CD4-positive, alpha-beta memory T cell (primary cell): ENCODE data around the gene CCDC85B. TPM values are rescaled to one million over a fixed set of nuclear protein-coding genes. Genes with fewer than 3 reads are reported as not detected.

Experiments used
- CTCF ChIA-PET: fragments of 350-600 bp; sonication (Branson Sonifier 250); formaldehyde crosslinking; loops from one replicate; lab custom pipeline; 2021; ENCODE audit warnings: inconsistent platforms; ENCODE audit not compliant: partially characterized antibody; lab: Charles Lee
- POLR2A ChIA-PET: fragments of 350-600 bp; sonication (Branson Sonifier 250); formaldehyde crosslinking; loops from one replicate; lab custom pipeline; 2021; ENCODE audit not compliant: partially characterized antibody; lab: Charles Lee
- DNase-seq, 5 donors: peaks; one replicate each; pipeline versions ENCODE4 v3.0.0 to v3.0.0-alpha.2; 2020 to 2022; ENCODE audit warnings: mixed read lengths in 1 of 5
- H3K27ac ChIP-seq: one replicate; pipeline ENCODE4 v1.7.0; 2013; ENCODE audit warnings: low read depth, low read length
- H3K27me3 ChIP-seq: 2 replicates; pipeline ENCODE4 v1.7.0; 2013; ENCODE audit warnings: mild to moderate bottlenecking, low read length, moderate library complexity; ENCODE audit not compliant: insufficient read depth
- H3K36me3 ChIP-seq: 2 replicates; pipeline ENCODE4 v1.7.0; 2013; ENCODE audit warnings: mild to moderate bottlenecking, low read length, moderate library complexity; ENCODE audit not compliant: insufficient read depth
- H3K4me1 ChIP-seq: 2 replicates; pipeline ENCODE4 v1.7.0; 2013; ENCODE audit warnings: mild to moderate bottlenecking, low read length, moderate library complexity; ENCODE audit not compliant: insufficient read depth
- H3K4me3 ChIP-seq, 2 donors: one replicate each; pipeline ENCODE4 v1.7.0; 2013; ENCODE audit warnings: low read length in 2 of 2, mild to moderate bottlenecking in 1 of 2
- H3K9me3 ChIP-seq, 2 donors: one replicate each; pipeline ENCODE4 v1.7.0; 2013; ENCODE audit warnings: low read length in 2 of 2, control low read depth in 1 of 2; ENCODE audit not compliant: control insufficient read depth in 1 of 2
- H3K27ac Mint-ChIP-seq, 7 donors: one replicate each; pipeline ENCODE4 v1.8.0; 2020 to 2021; ENCODE audit warnings: mixed read lengths in 7 of 7, mild to moderate bottlenecking in 6 of 7, inconsistent platforms in 3 of 7, moderate library complexity in 3 of 7
- H3K27me3 Mint-ChIP-seq, 2 donors: one replicate each; pipeline ENCODE4 v1.8.0; 2020 to 2021; ENCODE audit warnings: mixed read lengths in 2 of 2
- H3K36me3 Mint-ChIP-seq, 2 donors: one replicate each; pipeline ENCODE4 v1.8.0; 2020 to 2021; ENCODE audit warnings: mixed read lengths in 2 of 2, inconsistent platforms in 1 of 2, mild to moderate bottlenecking in 1 of 2
- H3K4me1 Mint-ChIP-seq, 4 donors: one replicate each; pipeline ENCODE4 v1.8.0; 2020 to 2021; ENCODE audit warnings: mixed read lengths in 4 of 4, mild to moderate bottlenecking in 1 of 4
- H3K4me3 Mint-ChIP-seq, 8 donors: one replicate each; pipeline ENCODE4 v1.8.0; 2020 to 2021; ENCODE audit warnings: mixed read lengths in 8 of 8, mild to moderate bottlenecking in 7 of 8, moderate library complexity in 6 of 8, inconsistent platforms in 3 of 8
- H3K9me3 Mint-ChIP-seq, 8 donors: one replicate each; pipeline ENCODE4 v1.8.0; 2020 to 2021; ENCODE audit warnings: mixed read lengths in 8 of 8, mild to moderate bottlenecking in 5 of 8, inconsistent platforms in 3 of 8, moderate library complexity in 1 of 8
- intact Hi-C: fragments of 100-400 bp; cut with micrococcal nuclease; formaldehyde crosslinking; loops from one replicate; pipeline ENCODE4 v1.15.1; 2023
- polyA plus RNA-seq, 2 donors: library from polyadenylated mRNA; unstranded; fragments of 300-500 nt; fragmentation: Illumina TruSeq; gene quantifications; one replicate each; pipeline ENCODE4 v1.2.3, GENCODE V29; 2021
- total RNA-seq, 2 experiments: library from RNA; stranded (reverse); gene quantifications; one replicate each; pipeline ENCODE4 v1.2.3, GENCODE V29; 2021

The CCDC85B gene
- total and polyA plus RNA-seq, 4 experiments from 2014 or later: 22.9 to 68.3 (median 42.5) TPM

DNA sequence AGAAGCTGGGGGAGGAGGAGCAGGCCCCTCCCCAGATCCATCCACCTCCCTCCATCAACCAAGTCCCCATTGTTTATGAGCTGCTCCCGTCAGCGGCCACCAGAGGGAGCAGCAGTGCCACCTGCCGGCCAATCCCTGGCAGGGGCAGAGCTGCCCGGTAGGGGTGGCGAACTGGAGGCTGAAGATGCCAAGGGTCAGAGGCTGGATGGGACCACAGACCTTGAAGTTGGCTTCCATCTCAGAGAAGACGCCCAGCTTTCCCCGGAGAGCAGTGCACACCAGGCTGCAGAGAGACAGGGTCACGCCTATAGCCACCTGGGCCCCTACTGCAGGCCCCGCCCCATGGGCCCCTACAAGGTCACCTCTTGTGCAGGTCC is 5.8 kb upstream of the CCDC85B start:
- peaks cover 12% of the 10 kb centered on the region for H3K36me3 ChIP-seq
- intact Hi-C loops: loop anchor here (1.0 kb wide), 2 partner anchors 24 to 105 kb away; partner anchors contain the start of gene MUS81
- H3K27me3 Mint-ChIP-seq: no peaks in the 10 kb centered on the region
- peak overlapping the region in 4 of 8 donors; percentile 13 to 81 (median 56) for H3K4me3 Mint-ChIP-seq
- DNase-seq: peak; percentile 78 to 83 (median 80)
- peak overlapping the region; percentile 64 to 92 (median 88) for H3K27ac Mint-ChIP-seq
- no peak overlapping the region for H3K4me3 ChIP-seq
- CTCF ChIA-PET: interaction anchor here (0.8 to 15.3 kb wide), 52 partner anchors 9 to 272 kb away, joined by 3 to 281 read pairs (median 6); partner anchors contain the start of genes AP5B1, BANF1, C11orf68 and CFL1
- H3K4me1 ChIP-seq: peaks cover 54% of the 10 kb centered on the region
- peaks cover 0 to 1% (median 0%) of the 10 kb centered on the region in 8 donors for H3K9me3 Mint-ChIP-seq
- POLR2A ChIA-PET: interaction anchor here (0.7 to 17.4 kb wide), 18 partner anchors 9 to 175 kb away, joined by 3 to 435 read pairs (median 6); partner anchors contain the start of genes BANF1, C11orf68, CFL1 and DRAP1
- H3K27ac ChIP-seq: no peak overlapping the region
- H3K9me3 ChIP-seq: no peaks in the 10 kb centered on the region
- peaks cover 26 to 71% (median 43%) of the 10 kb centered on the region in 4 donors for H3K4me1 Mint-ChIP-seq
- H3K36me3 Mint-ChIP-seq: peaks cover 4 to 39% of the 10 kb centered on the region in 2 donors
- H3K27me3 ChIP-seq: no peaks in the 10 kb centered on the region

DNA sequence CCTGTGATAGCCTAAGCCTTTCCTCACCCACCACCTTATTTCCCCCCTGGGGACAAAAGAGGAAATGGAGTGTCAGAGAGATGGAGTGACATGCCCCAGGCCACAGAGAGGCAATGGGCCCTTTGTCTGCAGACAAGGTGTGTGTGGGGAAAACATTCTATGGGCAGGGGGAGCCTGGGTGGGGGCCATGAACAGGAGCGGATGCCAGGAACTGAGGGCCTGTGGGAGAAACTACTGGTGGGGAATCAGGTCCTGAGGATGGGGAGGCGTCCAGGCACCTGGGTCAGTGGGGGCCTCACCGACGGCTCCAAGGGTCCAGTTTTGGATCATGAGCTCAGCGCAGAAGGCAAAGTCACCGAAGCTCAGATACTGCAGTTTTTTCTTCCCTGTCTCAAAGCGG is 5.2 kb upstream of the CCDC85B start:
- H3K36me3 ChIP-seq: peaks cover 12% of the 10 kb centered on the region
- Mint-ChIP-seq H3K36me3 (peaks cover 4 to 40% of the 10 kb centered on the region in 2 donors), H3K4me3 (no peak overlapping the region), H3K27ac (peak overlapping the region in 5 of 7 donors; percentile 60 to 92 (median 62)), H3K4me1 (peaks cover 30 to 71% (median 47%) of the 10 kb centered on the region in 4 donors), H3K27me3 (no peaks in the 10 kb centered on the region), H3K9me3 (peaks cover 0 to 1% (median 0%) of the 10 kb centered on the region in 8 donors)
- ChIA-PET POLR2A (interaction anchor here (0.7 to 17.4 kb wide), 17 partner anchors 12 to 175 kb away, joined by 3 to 435 read pairs (median 5); partner anchors contain the start of genes BANF1, C11orf68, CFL1 and DRAP1), CTCF (interaction anchor here (0.8 to 15.3 kb wide), 48 partner anchors 9 to 273 kb away, joined by 3 to 281 read pairs (median 7); partner anchors contain the start of genes AP5B1, BANF1, C11orf68 and CFL1)
- DNase-seq: no peak
- H3K4me3 ChIP-seq: no peak overlapping the region
- intact Hi-C loops: no loop called here
- H3K27me3 ChIP-seq: no peaks in the 10 kb centered on the region
- peaks cover 54% of the 10 kb centered on the region for H3K4me1 ChIP-seq
- H3K27ac ChIP-seq: no peak overlapping the region
- H3K9me3 ChIP-seq: no peaks in the 10 kb centered on the region

DNA sequence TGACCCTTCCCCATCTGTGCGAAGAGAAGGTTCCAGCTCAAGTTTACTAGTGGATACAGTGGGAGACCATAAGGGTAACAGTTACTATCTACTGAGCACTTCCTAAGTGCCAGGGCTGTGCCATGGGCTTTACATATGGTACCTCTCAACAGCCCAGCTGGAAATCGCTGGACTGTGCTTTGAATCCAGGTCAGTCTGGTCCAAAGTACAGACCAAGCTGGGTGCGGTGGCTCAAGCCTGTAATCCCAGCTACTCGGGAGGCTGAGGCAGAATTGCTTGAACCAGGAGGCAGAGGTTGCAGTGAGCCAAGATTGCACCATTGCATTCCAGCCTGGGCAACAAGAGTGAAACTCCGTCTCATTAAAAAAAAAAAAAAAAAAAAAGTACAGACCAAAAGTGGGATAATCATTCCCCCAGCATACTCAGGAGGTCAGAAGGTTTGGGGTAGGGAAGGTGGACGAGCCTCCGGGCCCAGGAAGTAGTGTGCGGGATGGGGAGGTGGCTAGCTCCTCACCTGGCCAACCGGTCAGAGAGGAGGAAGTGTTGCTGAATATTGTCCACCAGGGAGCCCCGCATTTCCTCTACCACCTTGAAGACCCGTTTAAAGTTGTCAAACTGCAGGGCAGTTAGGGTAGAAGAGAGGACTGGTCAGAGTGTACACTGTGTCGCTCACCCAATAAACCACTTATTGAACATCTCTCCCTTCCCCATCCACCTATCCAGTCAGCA is 4.5 kb upstream of the CCDC85B start:
- peak overlapping the region in 4 of 7 donors; percentile 57 to 99 (median 86) for H3K27ac Mint-ChIP-seq
- H3K9me3 ChIP-seq: no peaks in the 10 kb centered on the region
- H3K4me1 ChIP-seq: peaks cover 47% of the 10 kb centered on the region
- H3K4me3 ChIP-seq: no peak overlapping the region
- H3K9me3 Mint-ChIP-seq: peaks cover 0 to 1% (median 0%) of the 10 kb centered on the region in 8 donors
- H3K27ac ChIP-seq: no peak overlapping the region
- ChIA-PET POLR2A (interaction anchor here (0.7 to 17.4 kb wide), 10 partner anchors 15 to 136 kb away, joined by 3 to 435 read pairs (median 6); partner anchors contain the start of genes BANF1, C11orf68, CFL1 and DRAP1), CTCF (interaction anchor here (0.6 to 15.3 kb wide), 36 partner anchors 10 to 271 kb away, joined by 3 to 281 read pairs (median 8); partner anchors contain the start of genes BANF1, C11orf68, CFL1 and FOSL1)
- H3K4me3 Mint-ChIP-seq: peak overlapping the region in 3 of 8 donors; percentile 7 to 23 (median 17)
- H3K4me1 Mint-ChIP-seq: peaks cover 24 to 69% (median 43%) of the 10 kb centered on the region in 4 donors
- no peaks in the 10 kb centered on the region for H3K27me3 ChIP-seq
- H3K36me3 Mint-ChIP-seq: peaks cover 4 to 42% of the 10 kb centered on the region in 2 donors
- H3K27me3 Mint-ChIP-seq: no peaks in the 10 kb centered on the region
- DNase-seq: no peak
- intact Hi-C loops: no loop called here
- peaks cover 12% of the 10 kb centered on the region for H3K36me3 ChIP-seq

DNA sequence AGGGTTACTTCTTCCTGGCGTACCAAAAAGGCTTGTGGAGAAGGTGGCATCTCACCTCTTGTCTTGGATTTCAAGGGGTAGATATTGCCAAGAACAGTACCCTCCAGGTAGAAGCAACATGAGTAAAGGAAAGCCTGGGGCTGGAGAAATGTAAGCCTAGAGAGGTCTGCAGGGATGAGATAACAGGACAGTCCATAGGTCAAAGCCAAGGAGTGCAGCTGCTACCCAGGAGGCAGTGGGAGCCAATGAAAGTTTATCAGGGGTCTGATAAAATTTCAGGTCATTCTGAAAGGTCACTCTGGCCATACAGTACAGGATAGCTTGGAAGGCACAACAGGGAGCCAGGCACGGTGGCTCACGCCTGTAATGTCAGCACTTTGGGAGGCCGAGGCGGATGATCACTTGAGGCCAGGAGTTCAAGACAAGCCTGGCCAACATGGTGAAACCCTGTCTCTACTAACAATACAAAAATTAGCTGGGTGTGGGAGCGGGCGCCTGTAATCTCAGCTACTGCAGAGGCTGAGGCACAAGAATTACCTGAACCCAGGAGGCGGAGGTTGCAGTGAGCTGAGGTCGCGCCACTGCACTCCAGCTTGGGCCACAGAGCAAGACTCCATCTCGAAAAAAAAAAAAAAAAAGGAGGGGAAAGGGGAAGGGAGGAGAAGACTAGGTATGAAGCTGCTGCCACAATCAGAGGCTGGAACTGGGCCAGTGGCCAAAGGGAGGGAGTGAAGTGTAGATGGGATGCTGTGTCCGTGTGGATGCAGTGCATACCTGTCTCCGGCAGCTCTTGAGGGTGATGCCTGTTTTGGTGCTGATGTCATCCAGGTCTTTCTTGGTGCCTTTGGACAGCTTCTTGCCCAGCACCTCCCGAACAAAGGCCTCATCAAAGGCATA is 3.4 kb upstream of the CCDC85B start:
- H3K27ac ChIP-seq: peak overlapping the region; percentile 86
- POLR2A ChIA-PET: interaction anchor here (0.7 to 17.4 kb wide), 12 partner anchors 10 to 171 kb away, joined by 3 to 435 read pairs (median 26); partner anchors contain the start of genes BANF1, C11orf68, CFL1 and DRAP1
- intact Hi-C loops: no loop called here
- Mint-ChIP-seq H3K27me3 (no peaks in the 10 kb centered on the region), H3K9me3 (peaks cover 0 to 1% (median 0%) of the 10 kb centered on the region in 8 donors), H3K4me1 (peaks cover 26 to 64% (median 45%) of the 10 kb centered on the region in 4 donors), H3K4me3 (peak overlapping the region; percentile 86 to 97 (median 91)), H3K27ac (peak overlapping the region; percentile 95 to 100 (median 99)), H3K36me3 (peaks cover 4 to 40% of the 10 kb centered on the region in 2 donors)
- H3K27me3 ChIP-seq: no peaks in the 10 kb centered on the region
- no peak for DNase-seq
- CTCF ChIA-PET: interaction anchor here (0.9 to 15.3 kb wide), 26 partner anchors 11 to 443 kb away, joined by 3 to 281 read pairs (median 4); partner anchors contain the start of genes BANF1, C11orf68, CFL1 and EIF1AD
- peaks cover 51% of the 10 kb centered on the region for H3K4me1 ChIP-seq
- peaks cover 12% of the 10 kb centered on the region for H3K36me3 ChIP-seq
- H3K4me3 ChIP-seq: peak overlapping the region; percentile 79 to 83
- H3K9me3 ChIP-seq: no peaks in the 10 kb centered on the region

DNA sequence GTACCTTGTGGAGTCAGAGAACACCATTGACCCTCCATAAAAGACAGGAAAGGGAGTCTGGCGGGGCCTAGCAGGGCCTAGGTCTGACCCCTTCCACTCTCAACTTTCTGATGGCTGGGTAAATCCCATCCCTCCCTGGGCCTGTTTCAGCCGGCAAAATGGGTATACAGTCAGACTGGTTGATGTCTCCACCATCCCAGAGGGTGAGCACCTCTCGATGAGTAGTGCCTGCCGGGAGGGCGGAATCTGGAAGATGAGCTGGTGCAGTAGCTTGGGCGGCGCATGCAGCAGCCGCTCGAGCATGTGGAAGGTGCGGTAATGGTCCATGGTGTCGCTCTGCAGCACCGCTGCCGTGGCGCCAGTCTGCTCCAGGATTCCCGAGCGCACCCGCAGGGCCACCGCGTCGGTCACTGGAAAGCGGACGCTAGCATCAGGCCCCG is 2.7 kb upstream of the CCDC85B start:
- Histone ChIP-seq H3K36me3 (peaks cover 12% of the 10 kb centered on the region), H3K4me1 (peaks cover 58% of the 10 kb centered on the region), H3K9me3 (no peaks in the 10 kb centered on the region), H3K27me3 (no peaks in the 10 kb centered on the region), H3K27ac (peak overlapping the region; percentile 86), H3K4me3 (peak overlapping the region; percentile 79 to 83)
- DNase-seq: peak in 2 of 5 donors; percentile 18 to 57
- Mint-ChIP-seq H3K9me3 (peaks cover 0 to 1% (median 0%) of the 10 kb centered on the region in 8 donors), H3K4me3 (peak overlapping the region; percentile 86 to 97 (median 91)), H3K4me1 (peaks cover 33 to 67% (median 52%) of the 10 kb centered on the region in 4 donors), H3K36me3 (peaks cover 4 to 38% of the 10 kb centered on the region in 2 donors), H3K27me3 (no peaks in the 10 kb centered on the region), H3K27ac (peak overlapping the region; percentile 95 to 100 (median 99))
- intact Hi-C loops: loop anchor here (1.0 to 2.0 kb wide), 4 partner anchors 15 to 175 kb away; partner anchors contain the start of genes EFEMP2, KAT5 and SART1
- ChIA-PET POLR2A (interaction anchor here (0.7 to 17.4 kb wide), 27 partner anchors 8 to 274 kb away, joined by 3 to 435 read pairs (median 6); partner anchors contain the start of genes BANF1, C11orf68, CFL1 and CTSW), CTCF (interaction anchor here (0.6 to 15.3 kb wide), 40 partner anchors 8 to 443 kb away, joined by 3 to 281 read pairs (median 4); partner anchors contain the start of genes BANF1, C11orf68, CFL1 and CTSW)
